DND-41 (cell line): Measurements from ENCODE around the gene TRPM5.

ENCODE experiments used
- CTCF ChIP-seq: IDR thresholded peaks from 2 replicates; pipeline ENCODE4 v1.5.1; 2012; ENCODE audit warnings: borderline replicate concordance, low read length, moderate library complexity, mild to moderate bottlenecking; ENCODE audit not compliant: poor library complexity, severe bottlenecking; ENCODE audit errors: extremely low read depth
- EZH2 ChIP-seq: IDR thresholded peaks from 3 replicates; pipeline ENCODE4 v1.6.1; 2012; ENCODE audit warnings: borderline replicate concordance, low read depth, mild to moderate bottlenecking, moderate library complexity, low read length, inconsistent platforms; ENCODE audit not compliant: severe bottlenecking

GRCh38 chr11:2461956-2462542, 17.7 kb upstream of the TRPM5 start:
- no peak for TF ChIP-seq CTCF
- no peak for TF ChIP-seq EZH2
